Eye (tissue), 1 donor: ENCODE results near the gene ZFAND3.

Experiments
- DNase-seq: peaks from one replicate; pipeline ENCODE4 v3.0.0-alpha.2; 2015

ZFAND3 gene

GRCh38 chr6:38142178-38142902 is 322.8 kb downstream of the ZFAND3 start:
- no peak for DNase-seq

GRCh38 chr6:38143191-38144150 is 323.9 kb downstream of the ZFAND3 start:
- DNase-seq, result peak; percentile 56

- no peak for DNase-seq
Measured at GRCh38 chr6:38144365-38144945, 324.9 kb downstream of the ZFAND3 start.

GRCh38 chr6:38146021-38146733 is 326.6 kb downstream of the ZFAND3 start:
- no peak for DNase-seq

- DNase-seq, result no peak
Measured at GRCh38 chr6:38146734-38147027, 327.2 kb downstream of the ZFAND3 start.

- no peak for DNase-seq
Measured at GRCh38 chr6:38148606-38149005, 329.1 kb downstream of the ZFAND3 start.

GRCh38 chr6:38149531-38149930 is 330.0 kb downstream of the ZFAND3 start:
- peak; percentile 48 for DNase-seq

- DNase-seq, result no peak
Measured at GRCh38 chr6:38150021-38150420, 330.5 kb downstream of the ZFAND3 start.

GRCh38 chr6:38150681-38151296 is 331.3 kb downstream of the ZFAND3 start:
- no peak for DNase-seq

GRCh38 chr6:38151580-38152500 is 332.3 kb downstream of the ZFAND3 start:
- DNase-seq, result no peak

DNA sequence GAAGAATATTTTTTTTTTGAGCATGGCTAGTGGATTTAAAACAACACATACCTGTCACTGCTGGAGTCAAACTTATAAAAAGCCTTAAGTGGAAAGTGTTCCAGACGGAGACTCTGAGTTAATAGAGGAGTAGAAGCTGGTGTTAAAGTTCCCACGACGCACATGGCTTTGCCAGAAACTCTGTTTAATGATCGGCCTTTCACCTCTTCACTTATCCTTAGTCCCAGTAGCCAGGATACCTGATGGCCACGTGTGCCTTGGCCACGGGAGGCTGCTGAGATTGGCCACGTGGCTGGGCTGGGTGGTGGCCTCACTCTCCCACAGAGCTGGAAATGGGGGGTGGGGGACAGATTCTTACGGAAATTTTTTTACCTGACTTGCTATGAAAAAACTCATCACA is 333.1 kb downstream of the ZFAND3 start:
- DNase-seq, result no peak

GRCh38 chr6:38153076-38153797 is 333.7 kb downstream of the ZFAND3 start:
- DNase-seq, result no peak

DNA sequence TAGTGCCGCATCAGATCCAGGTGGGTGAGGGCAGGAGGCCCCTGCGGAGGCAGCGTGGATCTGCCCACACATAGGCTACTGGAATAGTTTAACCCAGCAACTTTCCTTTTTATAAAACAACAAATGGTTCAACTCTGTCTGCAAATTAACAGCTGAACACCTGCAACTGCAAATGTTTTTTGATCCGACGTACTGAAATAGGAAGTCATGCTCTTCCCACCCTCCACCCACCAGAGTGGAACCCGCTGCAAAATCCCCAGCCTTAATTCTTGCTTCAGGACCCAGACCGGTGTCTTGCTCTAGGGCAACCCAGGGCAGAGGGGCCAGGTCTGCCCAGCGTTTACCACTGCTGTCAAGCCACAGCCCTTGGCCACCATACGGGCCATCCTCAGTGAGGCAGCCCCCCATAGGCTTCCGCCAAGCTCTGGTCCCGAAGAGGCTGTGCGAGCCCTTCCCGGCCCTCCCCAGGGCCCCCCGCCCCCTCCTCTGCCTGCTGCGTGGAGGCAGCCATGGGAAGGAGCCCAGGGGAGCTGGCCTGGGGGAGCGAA is 334.3 kb downstream of the ZFAND3 start:
- DNase-seq, result no peak

DNA sequence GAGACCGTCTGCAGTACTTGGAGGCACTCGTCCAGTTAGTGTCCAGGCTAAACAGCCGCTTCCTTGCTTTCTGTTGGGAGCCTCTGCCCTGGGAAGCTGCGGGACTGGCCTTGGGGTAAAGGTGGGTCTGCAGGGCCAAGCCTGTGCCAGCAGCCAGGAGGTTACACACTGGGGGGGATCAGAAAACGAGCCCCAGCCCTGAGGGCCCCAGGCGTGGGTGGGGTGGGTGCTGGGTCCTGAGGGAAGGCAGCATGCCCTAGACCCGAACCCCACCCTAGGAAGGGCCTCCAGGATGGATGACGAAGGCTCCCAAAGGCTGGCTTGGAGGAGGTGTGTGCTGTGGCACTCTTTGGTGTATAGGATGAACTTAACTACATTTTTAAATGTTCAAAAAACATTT is 335.2 kb downstream of the ZFAND3 start:
- DNase-seq, result no peak

GRCh38 chr6:38155144-38155543 is 335.6 kb downstream of the ZFAND3 start:
- DNase-seq, result no peak

- no peak for DNase-seq
Measured at GRCh38 chr6:38155621-38156204, 336.2 kb downstream of the ZFAND3 start.

- no peak for DNase-seq
Measured at GRCh38 chr6:38156818-38157565, 337.5 kb downstream of the ZFAND3 start.

DNA sequence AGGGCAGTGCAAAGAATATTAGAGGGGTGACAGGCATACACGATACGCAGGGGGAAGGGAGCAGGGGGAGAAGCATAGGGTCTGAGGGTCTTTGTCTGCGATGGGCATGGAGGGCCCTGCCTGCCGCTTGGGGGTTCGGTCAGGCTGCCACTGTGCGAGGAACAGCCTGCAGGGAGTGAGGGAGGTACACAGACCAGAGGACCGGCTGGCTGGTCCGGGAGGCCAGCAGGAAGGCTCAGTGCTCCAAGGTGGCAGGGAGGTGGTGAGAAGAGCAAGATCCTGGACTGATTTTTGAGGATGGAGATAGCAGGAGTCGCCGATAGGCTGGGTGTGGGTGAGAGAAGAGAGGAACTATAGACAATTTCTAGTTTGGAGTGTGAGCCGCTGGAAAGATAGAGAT is 338.4 kb downstream of the ZFAND3 start:
- no peak for DNase-seq

- no peak for DNase-seq
Measured at GRCh38 chr6:38158762-38159350, 339.3 kb downstream of the ZFAND3 start.
